NCI-H1436 (cell line): ENCODE measurements around the gene BTF3L4.
A peak's percentile ranks its signal among the peaks of the same experiment; 100 is the strongest.

Experiments used
- DNase-seq: peaks from one replicate; lab custom pipeline; 2025; lab: John Stamatoyannopoulos, UW

The BTF3L4 gene

DNA sequence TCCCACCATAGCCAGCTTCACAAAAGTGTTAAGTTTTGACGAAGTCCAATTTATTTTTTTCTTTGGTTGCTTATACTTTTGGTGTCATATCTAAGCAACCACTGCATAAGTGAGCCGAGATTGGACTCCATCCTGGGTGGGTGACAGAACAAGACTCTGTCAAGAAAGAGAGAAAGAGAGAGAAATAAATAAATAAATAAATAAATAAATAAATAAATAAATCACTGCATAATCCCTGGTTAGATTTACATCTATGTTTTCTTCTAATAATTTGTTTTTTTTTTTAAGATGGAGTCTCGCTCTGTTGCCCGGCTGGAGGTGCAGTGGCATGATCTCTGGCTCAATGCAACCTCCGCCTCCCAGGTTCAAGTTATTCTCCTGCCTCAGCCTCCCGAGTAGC lies 67.5 kb downstream of the BTF3L4 start:
- DNase-seq: no peak

DNA sequence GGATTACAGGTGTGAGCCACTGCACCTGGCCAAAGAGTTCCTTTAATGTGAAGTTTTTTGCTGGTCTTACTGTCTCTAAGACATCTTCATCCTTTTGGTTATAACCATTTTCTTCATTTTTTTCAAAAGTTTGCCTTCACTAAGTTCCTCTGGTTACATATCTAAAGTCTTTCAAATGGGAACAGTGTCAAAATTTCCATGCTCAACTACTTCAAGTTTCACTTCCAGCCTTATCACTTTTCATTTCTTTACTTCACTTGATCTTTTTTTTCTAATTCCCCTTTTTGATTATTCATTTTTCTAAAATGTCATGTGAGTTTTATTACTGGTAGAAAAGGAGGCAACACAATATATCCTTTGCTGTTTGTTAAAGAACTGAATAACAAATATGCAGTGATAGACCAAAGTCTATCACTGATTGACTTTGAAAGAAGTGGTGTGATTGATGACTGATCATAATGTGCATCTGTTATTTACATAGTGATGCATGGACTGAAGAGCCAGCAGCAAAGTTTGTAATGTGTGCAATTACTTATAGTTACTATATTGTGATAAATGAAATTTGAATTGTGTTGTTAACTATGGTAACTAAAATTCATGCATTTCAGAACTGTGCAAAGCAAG lies 69.8 kb downstream of the BTF3L4 start:
- DNase-seq: no peak

DNA sequence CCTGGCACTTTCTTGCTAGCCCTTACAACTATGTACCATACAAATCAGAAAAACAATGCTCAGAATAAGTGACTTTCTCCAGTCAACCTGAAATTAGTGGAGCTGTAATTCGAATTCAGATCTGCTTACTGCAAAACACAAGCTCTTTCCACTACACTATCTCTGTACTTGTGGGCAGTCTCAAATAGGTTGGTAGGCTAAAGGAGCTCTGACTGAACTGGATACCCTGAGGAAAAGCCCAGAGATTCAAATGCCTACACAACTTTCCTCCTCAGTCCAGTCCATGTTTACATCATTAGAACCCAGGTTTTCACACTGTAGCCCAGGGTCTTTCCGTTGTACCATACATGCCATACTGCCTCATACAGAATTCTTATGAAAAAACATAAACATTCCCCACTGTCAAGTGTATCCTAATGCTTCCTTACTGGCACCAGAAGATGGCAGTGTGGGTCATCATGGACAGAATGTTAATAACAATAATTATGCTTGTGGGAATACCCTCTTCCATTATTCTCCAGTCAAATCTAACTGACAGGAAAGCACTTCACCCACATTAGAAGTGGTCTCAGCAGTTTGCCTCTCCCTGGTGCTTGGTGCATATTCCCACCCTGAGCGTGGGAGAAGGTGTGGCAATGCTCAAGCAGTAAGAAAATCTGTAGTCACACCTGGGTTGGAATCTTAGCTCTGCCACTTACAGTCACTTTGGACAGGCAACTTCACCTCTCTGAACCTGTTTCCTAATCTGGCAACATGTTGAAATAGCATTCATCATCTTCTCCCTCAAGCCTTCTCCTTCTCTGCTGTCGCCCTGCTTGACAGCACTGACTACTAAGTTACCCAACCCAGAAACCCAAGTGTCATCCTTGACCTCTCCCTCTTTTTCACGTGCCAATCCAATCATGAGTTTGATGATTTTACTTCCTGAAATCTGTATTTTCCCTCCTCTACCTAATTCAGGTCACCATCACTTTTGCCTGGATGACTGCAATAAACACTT lies 71.4 kb downstream of the BTF3L4 start:
- DNase-seq: peak; percentile 68

DNA sequence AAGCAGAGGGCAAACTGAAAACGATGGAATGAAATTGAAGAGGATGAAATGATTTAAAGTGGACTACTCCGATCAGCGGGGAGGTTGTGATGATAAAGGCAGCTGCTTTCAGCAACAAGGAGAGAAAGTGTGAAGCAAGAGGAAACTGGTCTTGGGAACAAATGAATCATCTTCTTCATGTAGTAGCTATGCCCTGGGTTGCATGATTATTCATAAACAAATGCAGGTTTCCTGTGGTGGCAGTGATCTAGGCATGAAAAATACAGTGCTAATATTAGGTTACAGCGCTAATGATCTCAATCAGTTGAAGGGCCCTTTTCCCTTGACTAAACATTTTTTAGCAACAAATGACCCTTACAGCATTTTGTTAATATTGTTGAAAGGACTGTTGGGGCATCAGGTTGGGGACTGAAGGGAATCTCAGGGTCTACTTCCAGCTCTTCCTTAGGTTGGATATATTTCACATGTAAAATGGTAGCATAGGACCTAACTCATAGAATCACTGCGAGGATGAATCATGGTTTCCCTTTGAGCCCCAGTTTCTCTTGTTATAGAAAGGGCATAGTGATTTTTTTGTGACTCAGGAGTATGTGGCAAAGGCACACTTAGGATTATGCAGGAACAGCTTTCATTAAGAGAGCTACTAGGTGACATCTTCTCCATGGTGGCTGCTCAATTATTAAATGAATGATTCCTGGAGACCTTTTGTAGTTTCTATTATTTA lies 83.9 kb downstream of the BTF3L4 start:
- no peak for DNase-seq
